Stimulated activated CD4-positive, alpha-beta T cell treated with anti-CD3 and anti-CD28 coated beads, Interleukin-12 subunit alpha, Interleukin-12 subunit beta, amount 100 ng/mL, for 24 hours (primary cell): ENCODE measurements around the gene ALPI.
"Not testable (repeated sequence)": the region's sequence is repeated elsewhere in the genome, so short reads cannot be mapped to it uniquely, and the experiment has no call there.

Source experiments
- DNase-seq, 2 experiments: peaks; one replicate each; pipeline ENCODE4 v3.0.0-alpha.2; 2020; ENCODE audit warnings: low read depth in 2 of 2

Gene ALPI

DNA sequence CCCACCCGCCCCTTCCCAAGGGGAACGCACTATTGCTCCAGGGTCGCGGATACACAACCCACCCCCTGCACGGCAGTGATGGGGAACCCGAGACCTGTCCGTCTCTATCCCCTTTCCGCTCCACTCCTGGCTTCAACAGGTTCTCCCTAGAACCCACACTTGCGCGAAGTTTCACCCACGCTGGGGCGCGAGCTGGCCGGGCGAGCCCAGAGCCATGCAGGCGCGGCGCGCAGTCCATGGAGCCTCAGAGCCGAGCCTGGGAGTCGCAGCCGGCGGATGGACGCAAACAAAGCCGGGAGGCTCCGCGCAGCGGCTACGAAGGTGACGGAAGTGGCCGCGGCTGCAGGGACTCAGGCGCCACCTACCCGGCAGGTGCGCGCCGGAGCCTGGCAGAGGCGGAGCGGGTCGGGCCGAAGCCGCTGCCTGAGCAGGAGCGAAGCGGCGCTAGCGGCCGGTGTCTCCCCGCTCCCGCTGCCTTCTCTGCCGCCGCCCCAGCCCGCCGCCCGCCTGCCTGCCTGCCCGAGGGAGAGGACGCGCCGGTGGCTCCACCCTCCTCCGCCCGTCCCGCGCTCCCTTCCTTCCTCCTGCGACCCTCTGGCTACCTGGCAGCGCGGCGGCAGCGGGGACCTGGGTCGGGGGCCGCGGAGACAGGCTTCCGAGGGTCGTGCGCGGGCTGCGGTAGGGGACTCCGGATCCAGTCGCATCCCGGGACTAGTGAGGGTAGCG lies 35.3 kb upstream of the ALPI start:
- peak in 1 of 2 experiments; percentile 15 for DNase-seq

GRCh38 chr2:232421189-232421785 lies 34.7 kb upstream of the ALPI start:
- no peak for DNase-seq

- no peak for DNase-seq
These were observed 33.9 kb upstream of the ALPI start for GRCh38 chr2:232422051-232422450.

- DNase-seq, result not testable (repeated sequence)
These were observed 33.0 kb upstream of the ALPI start for GRCh38 chr2:232422996-232423395.

DNA sequence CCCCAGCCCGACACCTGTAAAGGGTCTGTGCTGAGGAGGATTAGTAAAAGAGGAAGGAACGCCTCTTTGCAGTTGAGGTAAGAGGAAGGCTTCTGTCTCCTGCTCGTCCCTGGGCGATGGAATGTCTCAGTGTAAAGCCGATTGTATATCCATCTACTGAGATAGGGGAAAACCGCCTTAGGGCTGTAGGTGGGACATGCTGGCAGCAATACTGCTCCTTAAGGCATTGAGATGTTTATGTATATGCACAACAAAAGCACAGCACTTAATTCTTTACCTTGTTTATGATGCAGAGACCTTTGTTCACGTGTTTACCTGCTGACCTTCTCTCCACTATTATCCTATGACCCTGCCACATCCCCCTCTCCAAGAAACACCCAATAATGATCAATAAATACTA lies 32.5 kb upstream of the ALPI start:
- DNase-seq, result not testable (repeated sequence)

DNA sequence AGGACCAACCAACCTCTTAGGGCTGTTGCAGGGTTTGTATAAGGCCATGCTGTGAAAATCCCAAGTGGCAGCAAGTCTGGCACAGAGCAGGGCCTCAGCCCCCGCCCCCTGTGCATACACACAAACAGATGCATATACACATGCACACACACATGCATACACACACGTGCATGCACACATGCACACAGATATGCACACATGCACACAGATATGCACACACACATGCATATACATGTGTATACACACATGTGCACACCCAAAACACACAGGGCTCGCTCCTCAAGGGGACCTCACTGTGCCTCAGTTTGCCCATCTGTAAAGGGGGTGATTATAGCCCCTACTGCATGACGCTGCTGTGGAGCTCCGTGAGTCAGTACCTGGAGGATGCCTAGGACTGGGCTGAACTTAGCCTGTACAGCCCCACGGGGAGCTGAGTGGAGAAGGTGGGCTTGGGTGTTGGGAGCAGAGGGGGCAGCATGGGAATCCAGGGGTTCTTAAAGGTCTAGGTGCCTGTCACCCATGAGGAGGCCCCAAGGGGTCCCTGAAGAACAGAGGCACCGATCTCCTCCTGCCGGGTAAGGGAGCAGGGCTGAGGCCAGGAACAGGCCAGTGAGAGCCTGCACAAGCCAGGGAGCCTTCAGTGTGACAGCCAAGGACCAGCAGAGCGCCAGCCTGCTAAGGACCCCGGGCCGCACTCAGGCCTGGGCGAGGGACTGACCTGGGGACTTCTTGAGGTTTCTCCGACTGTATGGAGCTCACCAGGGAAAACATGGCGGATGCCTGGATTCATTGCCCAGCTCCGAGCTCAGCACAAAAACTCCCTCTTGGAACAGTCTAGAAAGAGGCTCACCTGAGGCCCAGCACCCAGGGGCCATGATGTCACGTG lies 24.0 kb upstream of the ALPI start:
- no peak for DNase-seq

DNA sequence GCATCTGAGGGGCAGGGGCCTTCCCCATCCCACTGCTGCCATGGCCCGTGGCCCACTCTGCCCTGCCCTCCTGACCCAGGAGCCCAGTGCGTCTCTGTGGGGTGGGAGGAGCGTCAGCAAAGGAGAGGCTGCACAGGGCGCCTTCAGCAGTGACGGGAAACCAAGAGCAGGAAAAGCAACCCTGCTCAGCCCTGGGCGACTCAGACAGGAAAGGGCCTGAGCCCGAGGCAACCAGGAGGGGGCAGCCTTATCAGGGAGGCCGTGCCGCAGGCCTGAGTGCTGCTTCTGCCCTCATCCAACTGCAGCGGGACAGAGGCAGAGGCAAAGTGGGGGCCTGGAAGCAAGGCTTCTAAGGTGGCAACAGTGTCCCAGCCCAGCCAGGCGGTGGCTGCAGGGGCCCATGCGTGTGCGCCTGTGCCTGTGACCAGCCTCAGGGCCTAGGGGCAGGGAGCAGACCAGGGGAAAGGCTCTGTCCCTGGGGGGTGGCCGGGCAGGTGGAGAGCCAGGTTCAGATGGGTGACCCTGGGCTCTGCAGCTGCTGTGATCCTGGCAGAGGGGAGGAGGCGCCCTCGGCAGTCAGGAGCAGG lies 23.3 kb upstream of the ALPI start:
- no peak for DNase-seq

DNA sequence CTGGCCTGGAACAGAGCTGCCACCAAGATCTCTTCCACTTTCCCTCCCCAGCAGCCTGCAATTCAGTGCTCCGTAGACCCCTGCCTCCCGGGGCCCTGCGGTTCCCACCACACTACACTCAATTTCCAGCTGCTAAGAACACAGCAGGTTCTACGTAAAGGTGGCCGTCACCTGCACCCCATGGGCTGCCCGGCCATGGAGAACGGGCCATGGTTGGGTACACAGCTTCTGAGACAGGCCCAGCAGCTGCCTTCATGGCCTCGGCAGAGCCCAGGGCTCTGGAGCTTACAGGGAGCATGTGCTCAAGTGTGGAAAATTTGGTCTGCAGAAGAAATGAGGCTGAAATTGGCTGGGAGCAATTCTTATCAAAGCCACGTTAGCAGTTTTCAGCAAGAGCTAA lies 22.3 kb upstream of the ALPI start:
- DNase-seq, result not testable (repeated sequence)

GRCh38 chr2:232434091-232434490 lies 21.9 kb upstream of the ALPI start:
- no peak for DNase-seq

GRCh38 chr2:232434563-232435374 lies 21.2 kb upstream of the ALPI start:
- DNase-seq, result no peak

DNA sequence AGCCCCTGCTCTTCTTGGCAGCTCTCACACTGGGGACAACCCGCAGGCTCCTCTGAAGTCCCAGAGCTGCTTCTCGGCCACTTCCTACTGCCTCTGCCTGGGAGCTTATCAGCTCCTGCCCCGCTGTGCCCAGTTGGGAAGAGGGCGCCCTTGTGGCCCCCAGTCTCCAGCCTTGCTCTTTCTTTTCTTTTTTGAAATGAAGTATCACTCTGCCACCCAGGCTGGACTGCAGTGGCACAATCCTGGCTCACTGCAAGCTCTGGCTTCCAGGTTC lies 20.6 kb upstream of the ALPI start:
- DNase-seq, result no peak

DNA sequence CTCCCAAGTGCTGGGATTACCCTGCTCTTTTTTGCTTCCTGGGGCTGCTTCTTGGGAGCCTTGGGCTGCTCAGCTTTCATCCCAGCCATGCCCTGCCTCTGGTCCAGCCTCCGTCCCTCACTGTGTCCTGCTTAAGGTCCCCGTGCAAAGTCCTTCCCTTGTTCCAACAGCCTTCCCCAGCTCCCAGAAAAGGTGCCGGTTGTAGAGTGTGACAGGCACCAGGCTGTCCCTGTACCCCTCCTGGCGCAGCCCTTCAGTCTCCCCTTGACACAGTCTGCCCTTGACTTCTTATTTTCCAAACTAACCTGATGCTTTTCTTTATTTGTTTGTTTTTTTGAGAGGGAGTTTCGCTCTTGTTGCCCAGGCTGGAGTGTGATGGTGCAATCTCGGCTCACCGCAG lies 20.1 kb upstream of the ALPI start:
- no peak for DNase-seq

DNA sequence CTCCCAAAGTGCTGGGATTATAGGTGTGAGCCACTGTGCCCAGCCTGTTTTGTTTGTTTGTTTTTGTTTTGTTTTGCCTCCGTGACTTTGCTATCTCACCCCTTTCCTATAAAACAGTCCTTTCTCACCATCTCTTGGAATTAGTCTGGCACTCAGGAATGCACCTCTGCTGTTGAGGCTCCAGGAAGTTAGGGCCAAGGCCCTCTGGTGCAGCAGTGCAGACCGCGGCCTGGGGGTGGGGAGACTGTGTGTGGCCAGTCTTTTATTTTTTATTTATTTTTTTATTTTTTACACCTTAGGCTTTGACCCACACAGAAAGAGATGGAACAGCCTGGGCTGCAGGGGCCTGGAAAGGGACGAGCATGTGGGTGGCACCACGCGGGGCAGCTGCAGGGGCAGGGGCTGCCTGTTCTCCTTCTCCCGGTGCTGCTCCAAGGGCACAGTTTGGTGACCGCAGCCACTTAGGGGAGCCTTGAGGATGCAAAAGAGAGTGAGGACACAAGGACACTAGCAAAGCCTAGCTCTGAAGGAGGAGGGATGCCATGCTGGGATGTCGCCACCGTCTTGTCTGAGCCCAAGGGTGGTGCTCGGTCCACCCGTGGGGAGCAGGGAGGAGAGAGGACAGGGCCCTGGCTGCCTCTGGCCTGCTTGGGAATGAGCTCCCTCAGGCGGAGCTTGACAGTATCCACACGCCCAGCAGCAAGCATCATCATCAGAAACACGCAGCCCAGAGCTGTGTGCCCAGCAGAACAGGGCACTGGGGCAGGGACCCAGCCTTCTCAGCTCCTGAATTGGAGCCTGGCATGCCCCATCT lies 19.4 kb upstream of the ALPI start:
- DNase-seq, result no peak

DNA sequence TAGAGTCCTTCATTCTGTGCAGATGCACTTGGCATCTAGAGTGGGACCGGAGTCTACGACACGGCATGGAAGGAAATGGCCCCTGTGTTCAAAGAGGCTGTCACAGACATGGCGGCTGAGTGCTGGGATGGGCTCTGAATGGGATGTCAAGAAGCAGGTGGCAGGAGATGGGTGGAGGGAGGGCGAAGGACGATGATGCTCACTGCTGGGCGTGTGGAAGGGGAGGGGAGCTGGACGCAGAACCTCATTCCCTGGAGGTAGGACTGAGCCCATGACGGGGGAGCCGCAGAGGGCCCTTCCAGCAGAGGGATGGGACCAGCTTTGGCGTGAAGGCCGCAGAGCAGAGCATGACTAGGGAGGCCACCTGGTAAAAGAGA lies 18.8 kb upstream of the ALPI start:
- DNase-seq, result no peak

DNA sequence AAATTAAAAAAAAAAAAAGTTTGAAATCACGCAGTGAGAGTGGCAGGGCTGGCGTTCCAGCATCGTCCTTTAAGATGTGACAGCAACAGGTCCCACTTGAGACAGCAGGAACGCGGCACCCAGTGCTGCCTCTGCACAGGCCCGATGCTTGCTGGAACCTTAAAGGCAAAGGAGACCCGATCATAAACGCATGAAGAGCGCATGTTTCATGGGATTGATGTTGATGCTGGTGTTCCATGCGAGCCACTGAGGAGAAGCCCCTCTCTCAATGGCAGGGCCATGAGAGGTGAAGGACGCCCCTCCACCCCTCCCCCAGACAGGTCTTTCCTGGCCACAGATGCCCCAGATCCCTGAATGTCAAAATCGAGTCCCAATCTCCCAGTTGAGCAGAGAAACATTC lies 17.9 kb upstream of the ALPI start:
- no peak for DNase-seq

DNA sequence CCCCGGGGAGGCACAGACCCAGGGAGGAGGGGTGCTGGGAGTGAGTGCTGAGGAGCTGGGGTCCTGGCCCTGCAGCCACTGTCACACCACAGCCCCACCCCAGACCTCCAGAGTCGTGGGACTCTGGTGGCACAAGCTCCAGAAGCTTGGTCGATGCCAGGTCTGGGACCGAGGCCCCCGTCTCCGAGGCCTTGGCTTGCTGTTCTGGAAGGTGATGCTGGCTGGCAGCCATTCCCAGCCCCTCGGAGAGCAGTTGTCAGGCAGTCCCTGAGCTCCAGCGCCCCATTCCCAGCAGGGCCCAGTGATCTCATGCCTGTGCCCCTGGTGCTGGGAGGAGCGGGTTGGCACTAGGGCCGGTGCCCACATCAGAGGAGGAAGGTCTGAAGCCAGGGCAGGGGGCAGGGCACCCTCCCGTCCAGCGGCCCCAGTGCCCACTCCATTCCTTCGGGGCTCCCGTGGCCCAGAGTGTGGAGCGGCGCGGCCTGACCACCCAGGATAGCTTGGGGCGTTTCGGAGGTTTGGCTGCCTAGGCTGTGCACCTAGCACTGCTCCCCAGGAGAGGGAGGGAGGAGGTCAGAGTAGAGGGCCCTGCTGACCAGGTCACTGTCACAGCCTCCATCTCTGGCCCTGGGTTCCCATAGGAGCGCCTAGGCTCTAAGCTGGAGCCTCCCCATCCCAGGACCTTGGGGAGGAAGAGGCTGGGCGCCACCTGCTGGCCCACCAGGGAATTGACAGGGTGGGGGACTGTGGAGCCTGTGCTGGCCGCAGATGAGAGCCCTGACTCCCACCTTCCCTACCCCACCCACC lies 16.8 kb upstream of the ALPI start:
- DNase-seq, result peak in 1 of 2 experiments; percentile 33

- no peak for DNase-seq
These were observed 16.2 kb upstream of the ALPI start for GRCh38 chr2:232439758-232440135.

- DNase-seq, result peak; percentile 78 to 91
These were observed 15.5 kb upstream of the ALPI start for GRCh38 chr2:232440220-232441018.

GRCh38 chr2:232441147-232441651 lies 14.8 kb upstream of the ALPI start:
- DNase-seq, result no peak
